HT1080 (cell line): ENCODE data around the gene AUP1. TPM values are rescaled to one million over a fixed set of nuclear protein-coding genes. Genes with fewer than 3 reads are reported as not detected.

Experiments
- DNase-seq: peaks from one replicate; pipeline ENCODE4 v3.0.0-alpha.2; 2015; ENCODE audit warnings: low read depth
- total RNA-seq: library from RNA; depleted of rRNA; stranded (reverse); fragments of >200 nt; shearing (Covaris generic); gene quantifications from 2 replicates; pipeline ENCODE4 v1.2.3, GENCODE V29; 2014

Gene AUP1
- total RNA-seq, 1 experiment from 2014 or later, result 184 TPM

GRCh38 chr2:74558284-74559230 is 29.1 kb upstream of the AUP1 start:
- no peak for DNase-seq

GRCh38 chr2:74556831-74557370 is 27.4 kb upstream of the AUP1 start:
- no peak for DNase-seq

- no peak for DNase-seq
These were observed 26.7 kb upstream of the AUP1 start for GRCh38 chr2:74556159-74556558.

- DNase-seq, result peak; percentile 30
These were observed 26.2 kb upstream of the AUP1 start for GRCh38 chr2:74555610-74556103.

- DNase-seq, result peak; percentile 50
These were observed 25.5 kb upstream of the AUP1 start for GRCh38 chr2:74554820-74555531.

GRCh38 chr2:74553892-74554819 is 24.6 kb upstream of the AUP1 start, which contains the start of the genes DOK1 and LOXL3:
Gene DOK1 (plus strand): TSS chr2:74554720. CDS start chr2:74554755, 35 bp downstream.
Gene LOXL3 (minus strand): TSS chr2:74553942. CDS start chr2:74552634, 1,308 bp downstream.
- peak; percentile 81 for DNase-seq

- peak; percentile 62 for DNase-seq
These were observed 23.7 kb upstream of the AUP1 start for GRCh38 chr2:74552914-74553811.

GRCh38 chr2:74551942-74552913 is 22.7 kb upstream of the AUP1 start:
- peak; percentile 70 for DNase-seq

- no peak for DNase-seq
These were observed 22.0 kb upstream of the AUP1 start for GRCh38 chr2:74551530-74551929.

DNA sequence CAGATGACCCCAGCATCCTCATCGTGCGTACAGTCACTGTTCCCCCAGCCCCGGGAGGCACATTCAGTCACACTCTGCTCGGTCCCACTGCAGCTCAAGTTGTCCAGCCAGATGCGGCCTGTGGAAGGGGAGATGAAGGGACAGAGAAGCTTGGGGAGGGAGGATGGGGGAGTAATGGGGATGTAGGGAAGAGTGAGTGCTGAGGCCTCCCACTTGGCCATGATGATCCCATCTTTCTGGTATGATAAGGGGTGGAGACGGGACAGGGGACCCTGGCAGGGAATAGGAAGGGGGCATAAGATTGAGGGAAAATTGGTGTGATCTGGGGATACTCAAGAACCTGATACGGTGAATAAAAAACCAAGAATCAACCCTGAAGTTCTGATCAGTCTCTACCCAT is 20.7 kb upstream of the AUP1 start:
- no peak for DNase-seq

DNA sequence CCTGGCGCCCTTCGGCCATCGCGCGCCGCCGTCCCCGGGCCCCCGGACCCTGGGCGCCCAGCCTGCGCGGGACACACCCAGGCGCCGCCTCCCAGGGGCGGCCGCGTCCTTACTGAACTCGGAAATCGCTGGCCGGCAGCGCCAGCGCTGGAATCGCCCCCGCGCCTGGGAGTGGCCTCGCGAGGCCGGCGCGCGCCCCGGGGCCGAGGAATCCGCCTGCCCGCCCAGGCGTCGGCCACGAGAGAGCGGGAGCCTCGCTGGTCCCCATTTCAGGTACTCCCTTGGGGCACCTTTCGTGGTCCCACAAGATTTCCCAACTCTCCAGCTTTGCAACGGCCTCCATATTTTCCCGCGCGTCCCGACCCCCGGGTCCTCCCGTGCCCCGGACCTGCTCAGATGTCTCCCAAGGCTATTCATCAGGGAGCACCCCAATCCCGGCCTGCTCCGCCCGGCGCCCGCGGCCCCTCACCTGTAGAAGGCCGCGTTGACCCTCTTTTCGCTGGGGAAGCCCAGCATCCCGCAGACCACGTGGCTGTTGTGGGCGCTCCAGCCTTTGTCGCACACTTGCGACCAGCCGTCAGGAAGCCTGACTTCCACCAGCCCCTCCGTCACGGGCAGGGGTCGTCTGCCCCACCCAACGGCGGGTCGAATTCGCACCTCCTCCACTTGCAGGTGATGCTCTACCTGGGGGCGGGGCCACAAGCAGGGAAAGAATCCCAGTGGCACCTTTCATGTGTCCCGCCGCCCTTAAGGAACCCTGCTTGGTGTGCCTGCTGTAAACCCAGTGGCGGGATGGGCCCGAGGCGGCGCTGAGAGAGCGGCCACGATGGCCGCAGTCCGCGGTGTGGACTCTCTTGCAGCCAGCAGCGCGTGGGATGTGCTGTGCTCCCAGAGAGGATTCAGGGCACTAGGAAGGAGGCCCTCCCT is 19.7 kb upstream of the AUP1 start:
- no peak for DNase-seq

- DNase-seq, result no peak
These were observed 18.9 kb upstream of the AUP1 start for GRCh38 chr2:74548285-74548899.

- DNase-seq, result no peak
These were observed 16.5 kb upstream of the AUP1 start for GRCh38 chr2:74546004-74546403.

DNA sequence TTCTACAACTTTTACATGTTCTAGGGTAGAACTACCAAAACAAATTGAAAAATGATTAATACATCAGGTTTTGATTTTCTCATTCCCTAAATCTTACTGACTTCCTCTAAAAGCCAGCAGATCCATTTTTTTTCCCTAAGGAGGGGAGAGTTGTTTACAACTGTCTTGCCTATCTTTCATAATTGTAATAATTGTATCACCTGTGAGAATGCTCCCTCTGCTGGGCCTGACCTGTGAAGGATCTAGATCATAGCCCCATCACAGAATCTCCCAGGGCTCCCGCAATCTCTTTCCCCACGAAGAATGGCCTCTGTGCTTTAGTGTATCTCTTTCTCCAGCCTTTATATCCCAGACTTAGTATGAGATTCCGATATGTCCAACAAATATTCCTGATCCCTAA is 15.1 kb upstream of the AUP1 start:
- DNase-seq, result no peak

- no peak for DNase-seq
These were observed 13.5 kb upstream of the AUP1 start for GRCh38 chr2:74542978-74543377.

GRCh38 chr2:74540291-74540690 is 10.8 kb upstream of the AUP1 start:
- DNase-seq, result no peak

DNA sequence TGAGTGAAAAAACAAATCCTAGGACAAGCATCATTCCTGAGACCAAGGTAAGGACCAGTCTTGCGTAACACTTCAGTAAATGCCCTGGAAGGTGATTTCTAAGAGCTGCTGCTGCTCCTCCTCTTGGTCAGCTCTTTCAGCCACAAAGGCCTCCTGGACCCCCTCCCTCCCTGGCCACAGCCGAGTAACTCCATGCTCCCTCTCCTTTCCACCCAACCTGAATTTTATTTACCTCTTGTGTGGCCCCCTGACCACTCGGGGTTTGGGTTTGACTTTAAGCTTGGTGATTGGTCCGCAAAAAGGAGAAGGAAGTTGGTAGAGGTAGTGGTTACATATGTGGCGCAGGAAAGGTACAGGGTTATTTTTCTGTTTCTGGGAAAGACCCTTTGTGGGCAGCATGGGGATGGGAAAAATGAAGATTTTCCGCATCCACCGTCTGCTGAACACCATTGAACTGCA is 9.4 kb upstream of the AUP1 start:
- DNase-seq, result no peak
